NAMALWA (cell line): ENCODE data around the gene METTL25.

Experiments
- DNase-seq: peaks from one replicate; pipeline ENCODE4 v3.0.0-alpha.2; 2015; ENCODE audit warnings: low spot score

Gene METTL25

GRCh38 chr12:82406651-82407050, 48.3 kb downstream of the METTL25 start:
- no peak for DNase-seq

- DNase-seq = no peak
Observed at GRCh38 chr12:82407481-82407880, 49.2 kb downstream of the METTL25 start.

- DNase-seq = no peak
Observed at GRCh38 chr12:82408844-82409243, 50.5 kb downstream of the METTL25 start.

GRCh38 chr12:82411546-82412230, 53.4 kb downstream of the METTL25 start:
- DNase-seq = no peak

- no peak for DNase-seq
Observed at GRCh38 chr12:82412246-82412645, 53.9 kb downstream of the METTL25 start.

- no peak for DNase-seq
Observed at GRCh38 chr12:82414044-82414443, 55.7 kb downstream of the METTL25 start.

- DNase-seq = no peak
Observed at GRCh38 chr12:82414926-82415325, 56.6 kb downstream of the METTL25 start.

- DNase-seq = no peak
Observed at GRCh38 chr12:82415402-82415801, 57.1 kb downstream of the METTL25 start.

GRCh38 chr12:82425241-82425640, 66.9 kb downstream of the METTL25 start:
- DNase-seq = no peak

- DNase-seq = no peak
Observed at GRCh38 chr12:82426081-82426480, 67.8 kb downstream of the METTL25 start.

GRCh38 chr12:82426586-82426985, 68.3 kb downstream of the METTL25 start:
- no peak for DNase-seq

GRCh38 chr12:82430541-82431145, 72.3 kb downstream of the METTL25 start:
- DNase-seq = no peak

- no peak for DNase-seq
Observed at GRCh38 chr12:82434392-82434911, 76.1 kb downstream of the METTL25 start.

- DNase-seq = no peak
Observed at GRCh38 chr12:82436354-82436753, 78.0 kb downstream of the METTL25 start.

- no peak for DNase-seq
Observed at GRCh38 chr12:82437744-82438143, 79.4 kb downstream of the METTL25 start.

GRCh38 chr12:82438356-82438755, 80.0 kb downstream of the METTL25 start:
- DNase-seq = no peak

GRCh38 chr12:82440885-82441284, 82.6 kb downstream of the METTL25 start:
- no peak for DNase-seq

- no peak for DNase-seq
Observed at GRCh38 chr12:82448911-82449578, 90.7 kb downstream of the METTL25 start.

- DNase-seq = no peak
Observed at GRCh38 chr12:82456633-82457032, 98.3 kb downstream of the METTL25 start.

GRCh38 chr12:82458101-82458500, 99.8 kb downstream of the METTL25 start:
- no peak for DNase-seq

GRCh38 chr12:82461393-82461792, 103.1 kb downstream of the METTL25 start:
- no peak for DNase-seq

- DNase-seq = no peak
Observed at GRCh38 chr12:82461836-82462235, 103.5 kb downstream of the METTL25 start.

- DNase-seq = no peak
Observed at GRCh38 chr12:82468563-82468962, 110.2 kb downstream of the METTL25 start.
